22Rv1 (cell line): ENCODE measurements around the gene SLC7A5.
"Not testable (repeated sequence)": the region's sequence is repeated elsewhere in the genome, so short reads cannot be mapped to it uniquely, and the experiment has no call there.

Experiments used
- ZFX ChIP-seq: fragments of 450-650 bp; IDR thresholded peaks from 2 replicates; pipeline ENCODE4 v1.6.1; 2017; ENCODE audit warnings: antibody characterized with exemption, borderline replicate concordance
- TF ChIP-seq, protein P1 (sequence below): fragments of 450-650 bp; IDR thresholded peaks from 2 replicates; pipeline ENCODE4 v1.5.1; 2017; ENCODE audit warnings: mild to moderate bottlenecking

DNA sequence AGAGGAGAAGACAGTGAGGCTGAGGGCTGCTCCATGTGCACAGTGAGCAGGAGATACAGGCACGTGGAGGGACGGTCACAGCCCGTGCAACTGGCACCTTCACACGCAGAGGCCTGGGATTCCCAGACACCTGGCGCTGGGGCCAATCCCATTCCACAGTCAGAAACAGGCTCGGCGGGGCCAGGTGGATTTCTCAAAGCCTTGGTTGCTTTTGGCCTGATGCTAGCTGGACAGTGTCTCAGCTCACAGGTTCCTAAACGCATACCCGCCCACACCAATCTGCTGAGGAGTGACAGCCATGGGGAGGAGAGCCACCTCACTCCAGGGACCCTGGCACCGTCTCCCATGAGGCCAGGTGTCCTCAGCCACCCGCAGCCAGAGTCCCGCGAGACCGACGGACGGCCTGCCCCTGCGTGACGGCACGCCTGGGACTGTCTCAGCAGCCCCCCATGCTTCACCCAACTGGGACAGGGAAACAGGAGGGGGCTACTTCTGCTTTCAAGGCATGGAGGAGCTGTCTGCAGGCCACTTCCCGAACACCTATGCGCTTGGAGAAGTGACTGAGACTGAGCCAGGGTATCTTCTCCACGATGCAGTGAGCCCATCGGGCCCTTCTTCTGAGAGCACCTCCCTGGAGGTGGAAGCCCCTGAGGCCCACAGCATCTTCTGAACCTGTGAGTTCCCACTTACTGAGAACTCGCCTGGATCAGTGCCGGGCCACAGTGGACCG is 6.5 kb downstream of the SLC7A5 start:
- TF ChIP-seq, protein P1, sequence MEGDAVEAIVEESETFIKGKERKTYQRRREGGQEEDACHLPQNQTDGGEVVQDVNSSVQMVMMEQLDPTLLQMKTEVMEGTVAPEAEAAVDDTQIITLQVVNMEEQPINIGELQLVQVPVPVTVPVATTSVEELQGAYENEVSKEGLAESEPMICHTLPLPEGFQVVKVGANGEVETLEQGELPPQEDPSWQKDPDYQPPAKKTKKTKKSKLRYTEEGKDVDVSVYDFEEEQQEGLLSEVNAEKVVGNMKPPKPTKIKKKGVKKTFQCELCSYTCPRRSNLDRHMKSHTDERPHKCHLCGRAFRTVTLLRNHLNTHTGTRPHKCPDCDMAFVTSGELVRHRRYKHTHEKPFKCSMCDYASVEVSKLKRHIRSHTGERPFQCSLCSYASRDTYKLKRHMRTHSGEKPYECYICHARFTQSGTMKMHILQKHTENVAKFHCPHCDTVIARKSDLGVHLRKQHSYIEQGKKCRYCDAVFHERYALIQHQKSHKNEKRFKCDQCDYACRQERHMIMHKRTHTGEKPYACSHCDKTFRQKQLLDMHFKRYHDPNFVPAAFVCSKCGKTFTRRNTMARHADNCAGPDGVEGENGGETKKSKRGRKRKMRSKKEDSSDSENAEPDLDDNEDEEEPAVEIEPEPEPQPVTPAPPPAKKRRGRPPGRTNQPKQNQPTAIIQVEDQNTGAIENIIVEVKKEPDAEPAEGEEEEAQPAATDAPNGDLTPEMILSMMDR: not testable (repeated sequence)
- TF ChIP-seq ZFX: not testable (repeated sequence)
